ENCODE measurements around the gene LCN9.

DNA sequence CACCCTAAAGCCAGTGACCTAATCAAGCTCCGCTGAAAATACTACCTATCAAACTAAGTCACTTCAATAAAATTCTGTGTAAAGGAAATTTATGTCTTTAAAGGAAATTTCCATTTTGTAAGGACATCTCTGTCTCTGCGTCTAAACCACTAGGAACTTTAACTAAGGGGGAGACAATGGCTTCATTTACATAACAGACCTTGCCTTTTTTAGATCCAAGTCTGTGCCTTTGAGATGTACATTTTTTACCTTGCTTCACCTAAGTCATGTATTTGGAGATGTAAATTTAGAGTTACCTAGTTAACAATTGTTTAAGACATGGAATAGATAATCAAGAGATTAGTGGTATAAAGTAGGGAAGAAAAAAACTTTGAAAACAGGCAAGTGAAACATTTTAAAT is 13.6 kb upstream of the LCN9 start:
- TF ChIP-seq, protein P1, sequence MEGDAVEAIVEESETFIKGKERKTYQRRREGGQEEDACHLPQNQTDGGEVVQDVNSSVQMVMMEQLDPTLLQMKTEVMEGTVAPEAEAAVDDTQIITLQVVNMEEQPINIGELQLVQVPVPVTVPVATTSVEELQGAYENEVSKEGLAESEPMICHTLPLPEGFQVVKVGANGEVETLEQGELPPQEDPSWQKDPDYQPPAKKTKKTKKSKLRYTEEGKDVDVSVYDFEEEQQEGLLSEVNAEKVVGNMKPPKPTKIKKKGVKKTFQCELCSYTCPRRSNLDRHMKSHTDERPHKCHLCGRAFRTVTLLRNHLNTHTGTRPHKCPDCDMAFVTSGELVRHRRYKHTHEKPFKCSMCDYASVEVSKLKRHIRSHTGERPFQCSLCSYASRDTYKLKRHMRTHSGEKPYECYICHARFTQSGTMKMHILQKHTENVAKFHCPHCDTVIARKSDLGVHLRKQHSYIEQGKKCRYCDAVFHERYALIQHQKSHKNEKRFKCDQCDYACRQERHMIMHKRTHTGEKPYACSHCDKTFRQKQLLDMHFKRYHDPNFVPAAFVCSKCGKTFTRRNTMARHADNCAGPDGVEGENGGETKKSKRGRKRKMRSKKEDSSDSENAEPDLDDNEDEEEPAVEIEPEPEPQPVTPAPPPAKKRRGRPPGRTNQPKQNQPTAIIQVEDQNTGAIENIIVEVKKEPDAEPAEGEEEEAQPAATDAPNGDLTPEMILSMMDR (IDR thresholded peaks at IDR 0.05; ENCODE audit: low read depth, low read length), result no peak
- no peak for TF ChIP-seq POLR2A (IDR thresholded peaks at IDR 0.05; ENCODE audit: extremely low read depth, insufficient read length)
- TF ChIP-seq, protein P2, sequence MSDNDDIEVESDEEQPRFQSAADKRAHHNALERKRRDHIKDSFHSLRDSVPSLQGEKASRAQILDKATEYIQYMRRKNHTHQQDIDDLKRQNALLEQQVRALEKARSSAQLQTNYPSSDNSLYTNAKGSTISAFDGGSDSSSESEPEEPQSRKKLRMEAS (IDR thresholded peaks at IDR 0.05; ENCODE audit: low read depth, low read length), result no peak

All from NB4 (cell line).